Stimulated activated effector memory CD8-positive, alpha-beta T cell treated with anti-CD3 and anti-CD28 coated beads, Interleukin-12 subunit alpha, Interleukin-12 subunit beta, amount 100 ng/mL, for 72 hours (primary cell): ENCODE data around the gene MAPRE2.

Source experiments
- ATAC-seq: fragments of 150-1000 bp; cut with Tn5 transposase; 2 replicates; pipeline ENCODE4 v1.10.0; 2021
- DNase-seq, 2 donors: peaks; one replicate each; pipeline ENCODE4 v3.0.0; 2021 to 2022; ENCODE audit warnings: low spot score in 2 of 2
- H3K27ac Mint-ChIP-seq: one replicate; pipeline ENCODE4 v1.8.0; 2022; ENCODE audit warnings: mild to moderate bottlenecking, mixed read lengths
- H3K36me3 Mint-ChIP-seq: one replicate; pipeline ENCODE4 v1.8.0; 2022; ENCODE audit warnings: mild to moderate bottlenecking, mixed read lengths
- H3K4me1 Mint-ChIP-seq: one replicate; pipeline ENCODE4 v1.8.0; 2022; ENCODE audit warnings: mixed read lengths
- H3K4me3 Mint-ChIP-seq: one replicate; pipeline ENCODE4 v1.8.0; 2022; ENCODE audit warnings: mild to moderate bottlenecking, mixed read lengths
- H3K9me3 Mint-ChIP-seq: one replicate; pipeline ENCODE4 v1.8.0; 2022; ENCODE audit warnings: mixed read lengths

Gene MAPRE2

GRCh38 chr18:35110554-35111485 is 69.6 kb downstream of the MAPRE2 start:
- H3K27ac Mint-ChIP-seq: no peak overlapping the region

GRCh38 chr18:35112696-35113095 is 71.5 kb downstream of the MAPRE2 start:
- peaks cover 11% of the 10 kb centered on the region for H3K36me3 Mint-ChIP-seq
- no peak overlapping the region for H3K27ac Mint-ChIP-seq
- DNase-seq (no peak), ATAC-seq (no peak)
- H3K9me3 Mint-ChIP-seq: no peaks in the 10 kb centered on the region
- H3K4me3 Mint-ChIP-seq: no peak overlapping the region
- H3K4me1 Mint-ChIP-seq: peaks cover 56% of the 10 kb centered on the region

More at GRCh38 chr18:35110554-35111485, 69.6 kb downstream of the MAPRE2 start:
- peaks cover 11% of the 10 kb centered on the region for H3K36me3 Mint-ChIP-seq
- no peak overlapping the region for H3K4me3 Mint-ChIP-seq
- ATAC-seq (no peak), DNase-seq (no peak)
- no peaks in the 10 kb centered on the region for H3K9me3 Mint-ChIP-seq
- H3K4me1 Mint-ChIP-seq: peaks cover 48% of the 10 kb centered on the region

GRCh38 chr18:35114305-35114704 is 73.1 kb downstream of the MAPRE2 start:
- ATAC-seq: no peak
- H3K9me3 Mint-ChIP-seq: no peaks in the 10 kb centered on the region
- H3K4me3 Mint-ChIP-seq: no peak overlapping the region
- H3K4me1 Mint-ChIP-seq: peaks cover 62% of the 10 kb centered on the region
- H3K27ac Mint-ChIP-seq: no peak overlapping the region
- H3K36me3 Mint-ChIP-seq: peaks cover 11% of the 10 kb centered on the region
- DNase-seq: no peak

- H3K27ac Mint-ChIP-seq: peak overlapping the region; percentile 3
- no peaks in the 10 kb centered on the region for H3K9me3 Mint-ChIP-seq
- H3K4me3 Mint-ChIP-seq: no peak overlapping the region
- no peak for ATAC-seq
- DNase-seq: no peak
- peaks cover 5% of the 10 kb centered on the region for H3K36me3 Mint-ChIP-seq
- peaks cover 60% of the 10 kb centered on the region for H3K4me1 Mint-ChIP-seq
These were observed 75.6 kb downstream of the MAPRE2 start for GRCh38 chr18:35116784-35117318.

GRCh38 chr18:35117372-35117771 is 76.2 kb downstream of the MAPRE2 start:
- Mint-ChIP-seq H3K27ac (peak overlapping the region; percentile 3), H3K4me1 (peaks cover 60% of the 10 kb centered on the region)
- no peak for ATAC-seq

GRCh38 chr18:35117951-35118411 is 76.8 kb downstream of the MAPRE2 start:
- Mint-ChIP-seq H3K4me3 (no peak overlapping the region), H3K27ac (peak overlapping the region; percentile 3), H3K36me3 (peaks cover 10% of the 10 kb centered on the region), H3K4me1 (peaks cover 66% of the 10 kb centered on the region), H3K9me3 (no peaks in the 10 kb centered on the region)
- ATAC-seq: no peak
- no peak for DNase-seq

More at GRCh38 chr18:35117372-35117771, 76.2 kb downstream of the MAPRE2 start:
- peaks cover 6% of the 10 kb centered on the region for H3K36me3 Mint-ChIP-seq
- H3K9me3 Mint-ChIP-seq: no peaks in the 10 kb centered on the region
- DNase-seq: no peak
- no peak overlapping the region for H3K4me3 Mint-ChIP-seq

- peaks cover 15% of the 10 kb centered on the region for H3K36me3 Mint-ChIP-seq
- peaks cover 71% of the 10 kb centered on the region for H3K4me1 Mint-ChIP-seq
- no peak for DNase-seq
- H3K4me3 Mint-ChIP-seq: no peak overlapping the region
- H3K27ac Mint-ChIP-seq: peak overlapping the region; percentile 41
- ATAC-seq: no peak
- peaks cover 2% of the 10 kb centered on the region for H3K9me3 Mint-ChIP-seq
These were observed 77.4 kb downstream of the MAPRE2 start for GRCh38 chr18:35118641-35119040.

GRCh38 chr18:35121038-35121437 is 79.8 kb downstream of the MAPRE2 start:
- Mint-ChIP-seq H3K4me1 (peaks cover 56% of the 10 kb centered on the region), H3K36me3 (peaks cover 10% of the 10 kb centered on the region), H3K9me3 (peaks cover 7% of the 10 kb centered on the region), H3K27ac (no peak overlapping the region), H3K4me3 (no peak overlapping the region)
- ATAC-seq (no peak), DNase-seq (no peak)

GRCh38 chr18:35121531-35121930 is 80.3 kb downstream of the MAPRE2 start:
- H3K27ac Mint-ChIP-seq: no peak overlapping the region
- no peak for ATAC-seq
- no peak for DNase-seq
- no peak overlapping the region for H3K4me3 Mint-ChIP-seq
- peaks cover 12% of the 10 kb centered on the region for H3K36me3 Mint-ChIP-seq
- H3K9me3 Mint-ChIP-seq: peaks cover 7% of the 10 kb centered on the region
- H3K4me1 Mint-ChIP-seq: peaks cover 51% of the 10 kb centered on the region

- H3K4me3 Mint-ChIP-seq: no peak overlapping the region
- peaks cover 7% of the 10 kb centered on the region for H3K9me3 Mint-ChIP-seq
- ATAC-seq (no peak), DNase-seq (no peak)
- H3K27ac Mint-ChIP-seq: no peak overlapping the region
- peaks cover 40% of the 10 kb centered on the region for H3K4me1 Mint-ChIP-seq
- H3K36me3 Mint-ChIP-seq: peaks cover 23% of the 10 kb centered on the region
These were observed 81.5 kb downstream of the MAPRE2 start for GRCh38 chr18:35122586-35123224.

GRCh38 chr18:35123811-35124210 is 82.6 kb downstream of the MAPRE2 start:
- Mint-ChIP-seq H3K4me1 (peaks cover 30% of the 10 kb centered on the region), H3K9me3 (peaks cover 7% of the 10 kb centered on the region), H3K4me3 (no peak overlapping the region), H3K36me3 (peaks cover 34% of the 10 kb centered on the region), H3K27ac (peak overlapping the region; percentile 60)
- ATAC-seq (no peak), DNase-seq (no peak)

- Mint-ChIP-seq H3K4me1 (peaks cover 19% of the 10 kb centered on the region), H3K4me3 (no peak overlapping the region), H3K36me3 (peaks cover 54% of the 10 kb centered on the region), H3K27ac (no peak overlapping the region), H3K9me3 (peaks cover 7% of the 10 kb centered on the region)
- ATAC-seq: peak; percentile 47
- DNase-seq: no peak
These were observed 86.0 kb downstream of the MAPRE2 start for GRCh38 chr18:35127201-35127600.

GRCh38 chr18:35128675-35129074 is 87.5 kb downstream of the MAPRE2 start:
- no peak for DNase-seq
- H3K9me3 Mint-ChIP-seq: peaks cover 4% of the 10 kb centered on the region
- ATAC-seq: no peak
- peaks cover 57% of the 10 kb centered on the region for H3K36me3 Mint-ChIP-seq
- H3K4me1 Mint-ChIP-seq: peaks cover 13% of the 10 kb centered on the region
- H3K27ac Mint-ChIP-seq: peak overlapping the region; percentile 64
- H3K4me3 Mint-ChIP-seq: no peak overlapping the region

GRCh38 chr18:35130236-35130635 is 89.0 kb downstream of the MAPRE2 start:
- peaks cover 13% of the 10 kb centered on the region for H3K4me1 Mint-ChIP-seq
- H3K4me3 Mint-ChIP-seq: no peak overlapping the region
- DNase-seq: no peak
- ATAC-seq: no peak
- peak overlapping the region; percentile 58 for H3K27ac Mint-ChIP-seq
- H3K36me3 Mint-ChIP-seq: peaks cover 70% of the 10 kb centered on the region
- no peaks in the 10 kb centered on the region for H3K9me3 Mint-ChIP-seq

GRCh38 chr18:35131387-35132020 is 90.3 kb downstream of the MAPRE2 start:
- Mint-ChIP-seq H3K36me3 (peaks cover 82% of the 10 kb centered on the region), H3K9me3 (no peaks in the 10 kb centered on the region), H3K4me3 (no peak overlapping the region), H3K4me1 (peaks cover 13% of the 10 kb centered on the region), H3K27ac (peak overlapping the region; percentile 58)
- no peak for DNase-seq
- no peak for ATAC-seq
